ENCODE data around the gene SEZ6L.

Gene SEZ6L

GRCh38 chr22:26238596-26238995 is 69.3 kb downstream of the SEZ6L start:
- no peak overlapping the region for H2AFZ ChIP-seq (ENCODE audit: low read depth)
- no peak overlapping the region for H3K27ac ChIP-seq
- no peaks in the 10 kb centered on the region for H3K36me3 ChIP-seq (ENCODE audit: insufficient read depth)
- H4K20me1 ChIP-seq (ENCODE audit: insufficient read depth), result no peaks in the 10 kb centered on the region
- H3K4me1 ChIP-seq (ENCODE audit: low read depth, poor library complexity, severe bottlenecking), result no peaks in the 10 kb centered on the region
- no peak overlapping the region for H3K4me3 ChIP-seq (IDR thresholded peaks at IDR 0.05; ENCODE audit: insufficient read depth, low read depth, low read length)
- H3K79me2 ChIP-seq (ENCODE audit: insufficient read depth, low read depth), result no peaks in the 10 kb centered on the region
- H3K9ac ChIP-seq, result no peak overlapping the region
- H3K27me3 ChIP-seq (ENCODE audit: insufficient read depth, low read depth), result no peaks in the 10 kb centered on the region
- no peak overlapping the region for H3K4me2 ChIP-seq
- TF ChIP-seq CTCF (conservative IDR thresholded peaks at IDR 0.05; ENCODE audit: low read depth, low read length), result no peak

GRCh38 chr22:26239581-26239980 is 70.3 kb downstream of the SEZ6L start:
- Histone ChIP-seq H3K36me3 (ENCODE audit: insufficient read depth) (no peaks in the 10 kb centered on the region), H3K4me1 (ENCODE audit: low read depth, poor library complexity, severe bottlenecking) (no peaks in the 10 kb centered on the region), H3K27ac (no peak overlapping the region), H3K4me2 (no peak overlapping the region), H3K4me3 (IDR thresholded peaks at IDR 0.05; ENCODE audit: insufficient read depth, low read depth, low read length) (no peak overlapping the region), H2AFZ (ENCODE audit: low read depth) (no peak overlapping the region), H4K20me1 (ENCODE audit: insufficient read depth) (no peaks in the 10 kb centered on the region), H3K27me3 (ENCODE audit: insufficient read depth, low read depth) (no peaks in the 10 kb centered on the region), H3K79me2 (ENCODE audit: insufficient read depth, low read depth) (no peaks in the 10 kb centered on the region), H3K9ac (no peak overlapping the region)
- TF ChIP-seq CTCF (conservative IDR thresholded peaks at IDR 0.05; ENCODE audit: low read depth, low read length), result no peak

- Histone ChIP-seq H3K79me2 (ENCODE audit: insufficient read depth, low read depth) (no peaks in the 10 kb centered on the region), H2AFZ (ENCODE audit: low read depth) (no peak overlapping the region), H3K4me2 (no peak overlapping the region), H3K27me3 (ENCODE audit: insufficient read depth, low read depth) (no peaks in the 10 kb centered on the region; the same call in 1 of the 2 replicates), H3K36me3 (ENCODE audit: insufficient read depth) (no peaks in the 10 kb centered on the region), H3K27ac (no peak overlapping the region), H3K9ac (no peak overlapping the region), H3K4me3 (IDR thresholded peaks at IDR 0.05; ENCODE audit: insufficient read depth, low read depth, low read length) (no peak overlapping the region), H3K4me1 (ENCODE audit: low read depth, poor library complexity, severe bottlenecking) (no peaks in the 10 kb centered on the region), H4K20me1 (ENCODE audit: insufficient read depth) (no peaks in the 10 kb centered on the region)
- TF ChIP-seq CTCF (conservative IDR thresholded peaks at IDR 0.05; ENCODE audit: low read depth, low read length), result no peak
Measured at GRCh38 chr22:26241361-26241760, 72.1 kb downstream of the SEZ6L start.

GRCh38 chr22:26245001-26245400 is 75.7 kb downstream of the SEZ6L start:
- Histone ChIP-seq H3K4me2 (no peak overlapping the region), H4K20me1 (ENCODE audit: insufficient read depth) (no peaks in the 10 kb centered on the region), H3K4me1 (ENCODE audit: low read depth, poor library complexity, severe bottlenecking) (no peaks in the 10 kb centered on the region), H3K79me2 (ENCODE audit: insufficient read depth, low read depth) (no peaks in the 10 kb centered on the region), H3K27ac (no peak overlapping the region), H2AFZ (ENCODE audit: low read depth) (no peak overlapping the region), H3K9ac (no peak overlapping the region), H3K27me3 (ENCODE audit: insufficient read depth, low read depth) (no peaks in the 10 kb centered on the region; the same call in 1 of the 2 replicates), H3K4me3 (IDR thresholded peaks at IDR 0.05; ENCODE audit: insufficient read depth, low read depth, low read length) (no peak overlapping the region), H3K36me3 (ENCODE audit: insufficient read depth) (no peaks in the 10 kb centered on the region)
- TF ChIP-seq CTCF (conservative IDR thresholded peaks at IDR 0.05; ENCODE audit: low read depth, low read length), result no peak

Measured in KMS-11 (cell line).